GM18508 (cell line): ENCODE results near the gene PADI4.
"Not testable (repeated sequence)": the region's sequence is repeated elsewhere in the genome, so short reads cannot be mapped to it uniquely, and the experiment has no call there.

Experiments
- ATAC-seq: cut with Tn5 transposase; IDR thresholded peaks from one replicate; pipeline ENCODE4 v1.9.1; 2021; ENCODE audit warnings: moderate number of reproducible peaks; ENCODE audit not compliant: insufficient read depth, unreplicated experiment

Gene PADI4

GRCh38 chr1:17371896-17372295 lies 63.9 kb downstream of the PADI4 start, which contains the start of gene PADI6:
Gene PADI6, plus strand, starts transcription at chr1:17372196. Its CDS starts 50 bp downstream, at chr1:17372246.
- ATAC-seq: no peak

- no peak for ATAC-seq
Observed at GRCh38 chr1:17372955-17373354, 65.0 kb downstream of the PADI4 start.

- no peak for ATAC-seq
Observed at GRCh38 chr1:17375651-17376050, 67.7 kb downstream of the PADI4 start.

GRCh38 chr1:17377325-17377953 lies 69.4 kb downstream of the PADI4 start:
- no peak for ATAC-seq

GRCh38 chr1:17381161-17381560 lies 73.2 kb downstream of the PADI4 start:
- ATAC-seq: no peak

GRCh38 chr1:17392199-17392740 lies 84.3 kb downstream of the PADI4 start:
- no peak for ATAC-seq

GRCh38 chr1:17393230-17393629 lies 85.2 kb downstream of the PADI4 start:
- ATAC-seq: no peak

- ATAC-seq: no peak
Observed at GRCh38 chr1:17397910-17398695, 90.1 kb downstream of the PADI4 start.

GRCh38 chr1:17400725-17401341 lies 92.8 kb downstream of the PADI4 start:
- no peak for ATAC-seq

GRCh38 chr1:17401841-17402240 lies 93.8 kb downstream of the PADI4 start:
- ATAC-seq: no peak

GRCh38 chr1:17403081-17403480 lies 95.1 kb downstream of the PADI4 start:
- no peak for ATAC-seq

- no peak for ATAC-seq
Observed at GRCh38 chr1:17404034-17404684, 96.2 kb downstream of the PADI4 start.

GRCh38 chr1:17404820-17405219 lies 96.8 kb downstream of the PADI4 start:
- no peak for ATAC-seq

GRCh38 chr1:17405898-17406759 lies 98.1 kb downstream of the PADI4 start:
- ATAC-seq: no peak

- ATAC-seq: not testable (repeated sequence)
Observed at GRCh38 chr1:17406760-17407475, 98.9 kb downstream of the PADI4 start.

- not testable (repeated sequence) for ATAC-seq
Observed at GRCh38 chr1:17407786-17408514, 100.0 kb downstream of the PADI4 start.

GRCh38 chr1:17409391-17409811 lies 101.4 kb downstream of the PADI4 start:
- no peak for ATAC-seq

- no peak for ATAC-seq
Observed at GRCh38 chr1:17412093-17412870, 104.3 kb downstream of the PADI4 start.
